Measurements from ENCODE around the gene SLC45A1.

SLC45A1 gene

DNA sequence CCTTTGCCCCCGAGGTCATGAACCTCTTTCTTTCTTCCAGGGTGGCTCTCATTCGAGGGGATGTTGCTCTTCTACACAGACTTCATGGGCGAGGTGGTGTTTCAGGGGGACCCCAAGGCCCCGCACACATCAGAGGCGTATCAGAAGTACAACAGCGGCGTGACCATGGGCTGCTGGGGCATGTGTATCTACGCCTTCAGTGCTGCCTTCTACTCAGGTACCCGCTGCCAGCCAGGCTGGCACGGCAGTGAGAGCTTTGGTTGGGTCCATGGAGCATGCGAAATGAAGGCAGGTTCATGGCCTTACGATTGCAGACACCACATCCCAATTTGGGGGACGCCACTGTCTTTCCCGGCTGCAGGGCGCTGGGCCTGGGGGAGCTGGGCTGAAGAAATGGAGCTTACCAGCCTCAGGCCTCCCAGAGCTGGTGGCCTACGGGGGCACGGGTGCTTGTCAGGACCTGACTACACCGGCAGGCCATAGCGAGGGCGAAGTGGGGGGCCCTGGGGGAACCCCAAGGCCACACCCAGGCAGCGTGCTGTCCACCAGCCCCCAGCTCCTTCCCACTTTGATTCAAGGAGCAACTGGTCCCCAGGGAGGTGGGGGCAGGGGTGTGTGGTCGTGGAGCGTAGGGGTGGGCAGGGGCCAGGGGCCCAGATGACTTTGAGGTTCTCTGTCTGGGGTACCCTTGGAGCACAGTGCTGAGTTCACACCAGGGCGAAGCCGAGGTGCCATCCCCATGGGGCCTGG is 20.0 kb downstream of the SLC45A1 start:
- CTCF ChIA-PET, result interaction anchor here (1.3 kb wide), 1 partner anchor 23 kb away, joined by 3 read pairs; no protein-coding TSS in a partner anchor

DNA sequence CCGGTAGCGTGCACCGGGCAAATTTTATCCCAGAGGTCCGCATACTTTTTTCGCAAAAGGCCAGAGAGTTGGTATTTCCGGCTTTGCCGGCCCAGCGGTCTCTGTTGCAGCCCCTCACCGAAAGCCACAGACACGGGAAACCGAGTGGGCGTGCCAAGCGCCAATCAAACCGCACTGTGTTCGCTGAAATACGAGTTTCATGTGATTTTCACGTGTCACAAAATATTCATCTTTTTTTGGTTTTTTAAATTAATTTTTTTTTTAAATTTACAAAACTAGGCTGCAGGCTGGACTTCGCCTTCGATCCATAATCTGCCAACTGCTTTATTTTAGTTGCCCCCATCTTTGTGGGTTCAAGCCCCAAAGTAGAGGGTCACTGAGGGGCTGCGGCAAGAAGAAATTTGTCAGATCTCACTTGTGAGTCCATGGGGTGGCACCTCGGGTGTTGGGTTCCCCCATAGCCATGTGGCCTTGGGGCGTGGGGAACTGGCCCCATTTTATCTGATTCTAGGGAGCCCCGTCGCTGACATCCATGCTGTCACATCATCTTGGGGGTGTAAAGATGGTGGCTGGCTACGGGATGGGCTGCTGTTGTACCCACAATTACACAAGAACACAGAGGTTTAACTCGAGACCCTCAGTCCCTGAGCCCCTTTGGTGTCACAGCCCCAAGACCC is 20.8 kb downstream of the SLC45A1 start:
- Histone ChIP-seq H3K36me3 (ENCODE audit: control insufficient read depth in 2 of 2, insufficient read depth in 1 of 2, low read length in 2 of 2) (no peaks in the 10 kb centered on the region), H3K4me3 (ENCODE audit: low read depth, low read length) (no peak overlapping the region), H3K4me1 (ENCODE audit: control insufficient read depth, insufficient read depth, low read length) (peaks cover 2% of the 10 kb centered on the region; the same call in 1 of the 2 replicates), H3K9me3 (ENCODE audit: control insufficient read depth, insufficient read depth, low read depth, low read length) (no peaks in the 10 kb centered on the region), H3K27ac (ENCODE audit: extremely low read depth, low read depth, low read length) (no peak overlapping the region)
- POLR2A ChIA-PET, result no interaction called here
- TF ChIP-seq KLF16 (tag by site-specific recombination; IDR thresholded peaks at IDR 0.05), result no peak
- TF ChIP-seq REPIN1 (tag by site-specific recombination; IDR thresholded peaks at IDR 0.05; ENCODE audit: low read depth), result no peak
- TF ChIP-seq ZSCAN18 (tag by site-specific recombination; IDR thresholded peaks at IDR 0.05), result no peak
- TF ChIP-seq PRDM2 (tag by site-specific recombination; IDR thresholded peaks at IDR 0.05; ENCODE audit: borderline replicate concordance), result no peak
- no peak for TF ChIP-seq ZNF621 (tag by site-specific recombination; IDR thresholded peaks at IDR 0.05)
- TF ChIP-seq, protein P1, sequence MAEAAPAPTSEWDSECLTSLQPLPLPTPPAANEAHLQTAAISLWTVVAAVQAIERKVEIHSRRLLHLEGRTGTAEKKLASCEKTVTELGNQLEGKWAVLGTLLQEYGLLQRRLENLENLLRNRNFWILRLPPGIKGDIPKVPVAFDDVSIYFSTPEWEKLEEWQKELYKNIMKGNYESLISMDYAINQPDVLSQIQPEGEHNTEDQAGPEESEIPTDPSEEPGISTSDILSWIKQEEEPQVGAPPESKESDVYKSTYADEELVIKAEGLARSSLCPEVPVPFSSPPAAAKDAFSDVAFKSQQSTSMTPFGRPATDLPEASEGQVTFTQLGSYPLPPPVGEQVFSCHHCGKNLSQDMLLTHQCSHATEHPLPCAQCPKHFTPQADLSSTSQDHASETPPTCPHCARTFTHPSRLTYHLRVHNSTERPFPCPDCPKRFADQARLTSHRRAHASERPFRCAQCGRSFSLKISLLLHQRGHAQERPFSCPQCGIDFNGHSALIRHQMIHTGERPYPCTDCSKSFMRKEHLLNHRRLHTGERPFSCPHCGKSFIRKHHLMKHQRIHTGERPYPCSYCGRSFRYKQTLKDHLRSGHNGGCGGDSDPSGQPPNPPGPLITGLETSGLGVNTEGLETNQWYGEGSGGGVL (tag by site-specific recombination; IDR thresholded peaks at IDR 0.05), result no peak
- no peak for TF ChIP-seq ZBTB26 (tag by site-specific recombination; optimal IDR thresholded peaks at IDR 0.05)
- CTCF ChIA-PET, result interaction anchor here (0.7 to 1.3 kb wide), 3 partner anchors 11 to 356 kb away, joined by 3 read pairs; no protein-coding TSS in a partner anchor

More for the DNA sequence above, 20.0 kb downstream of the SLC45A1 start:
- H3K4me1 ChIP-seq (ENCODE audit: control insufficient read depth, insufficient read depth, low read length), result no peaks in the 10 kb centered on the region
- no peak overlapping the region for H3K4me3 ChIP-seq (ENCODE audit: low read depth, low read length)
- no peaks in the 10 kb centered on the region for H3K9me3 ChIP-seq (ENCODE audit: control insufficient read depth, insufficient read depth, low read depth, low read length)
- no peaks in the 10 kb centered on the region for H3K36me3 ChIP-seq (ENCODE audit: control insufficient read depth in 2 of 2, insufficient read depth in 1 of 2, low read length in 2 of 2)
- no peak for TF ChIP-seq SP2 (tag by site-specific recombination; IDR thresholded peaks at IDR 0.05)
- TF ChIP-seq, protein P2, sequence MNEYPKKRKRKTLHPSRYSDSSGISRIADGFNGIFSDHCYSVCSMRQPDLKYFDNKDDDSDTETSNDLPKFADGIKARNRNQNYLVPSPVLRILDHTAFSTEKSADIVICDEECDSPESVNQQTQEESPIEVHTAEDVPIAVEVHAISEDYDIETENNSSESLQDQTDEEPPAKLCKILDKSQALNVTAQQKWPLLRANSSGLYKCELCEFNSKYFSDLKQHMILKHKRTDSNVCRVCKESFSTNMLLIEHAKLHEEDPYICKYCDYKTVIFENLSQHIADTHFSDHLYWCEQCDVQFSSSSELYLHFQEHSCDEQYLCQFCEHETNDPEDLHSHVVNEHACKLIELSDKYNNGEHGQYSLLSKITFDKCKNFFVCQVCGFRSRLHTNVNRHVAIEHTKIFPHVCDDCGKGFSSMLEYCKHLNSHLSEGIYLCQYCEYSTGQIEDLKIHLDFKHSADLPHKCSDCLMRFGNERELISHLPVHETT (tag by site-specific recombination; IDR thresholded peaks at IDR 0.05), result no peak
- no peak for TF ChIP-seq ZNF544 (tag by site-specific recombination; IDR thresholded peaks at IDR 0.05)
- no peak for TF ChIP-seq TRIM28 (IDR thresholded peaks at IDR 0.05; ENCODE audit: borderline replicate concordance, low read length)
- no peak overlapping the region for H3K27ac ChIP-seq (ENCODE audit: extremely low read depth, low read depth, low read length)
- POLR2A ChIA-PET, result no interaction called here

Measured in HEK293 (cell line).